22Rv1 (cell line): ENCODE data around the gene POLR2L.

ENCODE experiments used
- ZFX ChIP-seq: fragments of 450-650 bp; IDR thresholded peaks from 2 replicates; pipeline ENCODE4 v1.6.1; 2017; ENCODE audit warnings: antibody characterized with exemption, borderline replicate concordance
- TF ChIP-seq, protein P1 (sequence below): fragments of 450-650 bp; IDR thresholded peaks from 2 replicates; pipeline ENCODE4 v1.5.1; 2017; ENCODE audit warnings: mild to moderate bottlenecking

DNA sequence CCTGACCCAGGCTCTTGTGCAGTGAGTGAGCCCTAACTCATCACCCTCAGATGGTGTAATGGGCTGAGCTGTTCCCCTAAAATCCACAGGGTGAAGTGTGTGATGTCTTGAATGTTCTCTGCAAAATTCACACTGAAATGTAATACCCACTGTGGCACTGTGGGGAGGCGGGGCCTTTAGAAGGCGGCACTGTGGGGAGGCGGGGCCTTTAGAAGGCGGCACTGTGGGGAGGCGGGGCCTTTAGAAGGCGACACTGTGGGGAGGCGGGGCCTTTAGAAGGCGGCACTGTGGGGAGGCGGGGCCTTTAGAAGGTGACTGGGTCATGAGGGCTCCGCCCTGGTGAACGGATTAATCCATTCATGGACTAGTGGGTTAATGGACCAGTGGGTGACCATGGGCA is 35.2 kb upstream of the POLR2L start:
- TF ChIP-seq, protein P1, sequence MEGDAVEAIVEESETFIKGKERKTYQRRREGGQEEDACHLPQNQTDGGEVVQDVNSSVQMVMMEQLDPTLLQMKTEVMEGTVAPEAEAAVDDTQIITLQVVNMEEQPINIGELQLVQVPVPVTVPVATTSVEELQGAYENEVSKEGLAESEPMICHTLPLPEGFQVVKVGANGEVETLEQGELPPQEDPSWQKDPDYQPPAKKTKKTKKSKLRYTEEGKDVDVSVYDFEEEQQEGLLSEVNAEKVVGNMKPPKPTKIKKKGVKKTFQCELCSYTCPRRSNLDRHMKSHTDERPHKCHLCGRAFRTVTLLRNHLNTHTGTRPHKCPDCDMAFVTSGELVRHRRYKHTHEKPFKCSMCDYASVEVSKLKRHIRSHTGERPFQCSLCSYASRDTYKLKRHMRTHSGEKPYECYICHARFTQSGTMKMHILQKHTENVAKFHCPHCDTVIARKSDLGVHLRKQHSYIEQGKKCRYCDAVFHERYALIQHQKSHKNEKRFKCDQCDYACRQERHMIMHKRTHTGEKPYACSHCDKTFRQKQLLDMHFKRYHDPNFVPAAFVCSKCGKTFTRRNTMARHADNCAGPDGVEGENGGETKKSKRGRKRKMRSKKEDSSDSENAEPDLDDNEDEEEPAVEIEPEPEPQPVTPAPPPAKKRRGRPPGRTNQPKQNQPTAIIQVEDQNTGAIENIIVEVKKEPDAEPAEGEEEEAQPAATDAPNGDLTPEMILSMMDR = no peak
- no peak for TF ChIP-seq ZFX
